HepG2 (cell line): Measurements from ENCODE around the gene TMEM222. TPM values are rescaled to one million over a fixed set of nuclear protein-coding genes. Genes with fewer than 3 reads are reported as not detected.

ENCODE experiments used
- ATM ChIP-seq: fragments of 450-650 bp; IDR thresholded peaks from 2 replicates; pipeline ENCODE4 v1.7.1; 2017; ENCODE audit warnings: mild to moderate bottlenecking, borderline replicate concordance
- GLI4 ChIP-seq: sonication (generic); formaldehyde crosslinking; IDR thresholded peaks from 2 replicates; pipeline ENCODE4 v1.5.1; 2020; ENCODE audit warnings: missing genetic modification reagents, mild to moderate bottlenecking, moderate library complexity, borderline replicate concordance
- IRF1 ChIP-seq: sonication (generic); formaldehyde crosslinking; IDR thresholded peaks from 2 replicates; pipeline ENCODE4 v1.4.0; 2020; ENCODE audit warnings: low read depth, mild to moderate bottlenecking, missing genetic modification reagents
- LCORL ChIP-seq, 2 experiments: fragments of 450-650 bp in 1 of 2; sonication (generic) in 1 of 2; formaldehyde crosslinking in 1 of 2; IDR thresholded peaks; 2 replicates each; pipeline versions ENCODE4 v1.5.0 to v1.6.1; 2017 to 2020; ENCODE audit warnings: antibody characterized with exemption in 1 of 2, missing genetic modification reagents in 1 of 2
- NFIB ChIP-seq: sonication (generic); formaldehyde crosslinking; IDR thresholded peaks from 2 replicates; pipeline ENCODE4 v1.9.0; 2021; ENCODE audit warnings: missing genetic modification reagents, mild to moderate bottlenecking, borderline replicate concordance
- NR2F2 ChIP-seq: IDR thresholded peaks from 2 replicates; pipeline ENCODE4 v1.6.1; 2012; ENCODE audit warnings: low read depth, inconsistent platforms, borderline replicate concordance
- PHF20 ChIP-seq: sonication (generic); formaldehyde crosslinking; IDR thresholded peaks from 2 replicates; pipeline ENCODE4 v1.5.0; 2020; ENCODE audit warnings: mild to moderate bottlenecking, missing genetic modification reagents
- PRMT3 ChIP-seq: sonication (generic); formaldehyde crosslinking; IDR thresholded peaks from 2 replicates; pipeline ENCODE4 v1.8.1; 2022; ENCODE audit warnings: low read depth, mild to moderate bottlenecking, moderate library complexity, missing genetic modification reagents, borderline replicate concordance
- RCOR2 ChIP-seq: IDR thresholded peaks from 2 replicates; pipeline ENCODE4 v1.6.1; 2016; ENCODE audit warnings: missing biosample characterization, missing genetic modification reagents
- SIN3B ChIP-seq: fragments of 150-350 bp; IDR thresholded peaks from 2 replicates; pipeline ENCODE4 v1.6.1; 2014; ENCODE audit warnings: low read length
- SMAD9 ChIP-seq: sonication (generic); formaldehyde crosslinking; IDR thresholded peaks from 2 replicates; pipeline ENCODE4 v1.5.1; 2020; ENCODE audit warnings: mild to moderate bottlenecking, missing genetic modification reagents
- TSC22D2 ChIP-seq: sonication (generic); formaldehyde crosslinking; IDR thresholded peaks from 2 replicates; pipeline ENCODE4 v1.5.1; 2020; ENCODE audit warnings: missing genetic modification reagents, mild to moderate bottlenecking, borderline replicate concordance
- ZEB1 ChIP-seq: IDR thresholded peaks from 2 replicates; pipeline ENCODE4 v1.6.1; 2012; ENCODE audit warnings: mild to moderate bottlenecking, low read depth, inconsistent platforms; ENCODE audit not compliant: insufficient replicate concordance
- ZNF281 ChIP-seq: sonication (generic); formaldehyde crosslinking; IDR thresholded peaks from 2 replicates; pipeline ENCODE4 v1.4.0; 2020; ENCODE audit warnings: missing genetic modification reagents, borderline replicate concordance
- polyA plus RNA-seq, 8 experiments: library from polyadenylated mRNA; depleted of rRNA in 3 of 8; stranded (reverse) in 7 of 8; unstranded in 1 of 8; fragments of >200 nt; fragmentation: Illumina TruSeq in 4 of 8; extraction: Trizol in 4 of 8; gene quantifications; 2 replicates each; pipeline versions ENCODE4 v1.2.1 to v1.2.3, GENCODE V29; 2011 to 2016; ENCODE audit warnings: low read depth in 4 of 8, missing spikeins in 1 of 8, mixed read lengths in 1 of 8; ENCODE audit not compliant: insufficient read depth in 1 of 8
- total RNA-seq, 5 experiments: library from RNA; depleted of rRNA; stranded (reverse); fragments of >200 nt; fragmentation: Illumina TruSeq; extraction: Trizol; gene quantifications; 2 replicates each; pipeline ENCODE4 v1.2.3, GENCODE V29; 2016; ENCODE audit warnings: low read depth in 1 of 5
- TF ChIP-seq, protein P1 (sequence below): sonication (generic); formaldehyde crosslinking; IDR thresholded peaks from 2 replicates; pipeline ENCODE4 v1.5.0; 2020; ENCODE audit warnings: mild to moderate bottlenecking, missing genetic modification reagents, moderate library complexity
- TF ChIP-seq, protein P2 (sequence below): sonication (generic); formaldehyde crosslinking; IDR thresholded peaks from 2 replicates; pipeline ENCODE4 v1.4.0; 2020; ENCODE audit warnings: missing genetic modification reagents, low read depth, mild to moderate bottlenecking, borderline replicate concordance
- TF ChIP-seq, protein P3 (sequence below): sonication (generic); formaldehyde crosslinking; IDR thresholded peaks from 2 replicates; pipeline ENCODE4 v1.4.0; 2020; ENCODE audit warnings: missing genetic modification reagents
- TF ChIP-seq, protein P4 (sequence below): sonication (generic); formaldehyde crosslinking; IDR thresholded peaks from 2 replicates; pipeline ENCODE4 v1.5.1; 2020; ENCODE audit warnings: mild to moderate bottlenecking, moderate library complexity, missing genetic modification reagents

The TMEM222 gene
- total and polyA plus RNA-seq, 2 of the 13 experiments (the other 11 are each of a cell fraction or from before 2014, with no cell fraction given) = 22.7 to 29.6 TPM

DNA sequence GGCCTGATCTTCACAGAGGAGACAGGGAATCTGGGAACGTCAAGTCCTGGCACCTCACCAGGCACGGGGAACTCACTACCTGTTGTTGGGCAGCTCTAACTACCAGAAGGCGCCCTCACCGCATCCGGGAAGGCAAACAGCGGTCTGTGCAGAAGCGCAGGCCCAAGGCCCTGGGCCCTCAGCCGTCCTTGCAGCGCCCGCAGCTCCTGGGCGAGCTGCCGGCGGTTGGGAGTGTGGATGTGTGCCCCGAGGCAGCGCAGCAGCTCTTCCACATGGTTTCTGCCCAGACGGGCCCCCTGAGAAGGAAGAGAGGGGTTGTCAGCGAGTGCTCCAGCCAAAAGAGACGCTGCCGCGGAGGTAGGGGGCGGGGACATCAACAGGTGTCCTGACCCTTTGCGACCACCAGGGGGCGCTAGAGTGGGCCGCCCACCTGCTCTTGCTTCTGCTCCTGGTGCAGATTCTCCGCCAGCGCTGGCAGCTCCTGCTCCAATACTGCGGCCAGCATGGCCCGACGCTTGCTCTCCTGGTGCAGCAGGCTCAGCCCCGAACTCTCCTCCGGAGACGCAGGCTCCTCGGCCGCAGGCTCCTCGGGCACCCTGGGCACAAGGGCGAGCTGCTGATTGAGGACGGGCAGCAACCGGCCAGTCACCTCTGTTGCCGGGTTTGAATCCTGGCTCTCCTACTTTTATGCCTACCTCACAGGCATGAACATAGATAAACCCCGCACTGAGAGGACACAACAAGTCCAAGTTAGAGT, 35.5 kb downstream of the TMEM222 start (continued):
- TF ChIP-seq GLI4 (no peak), IRF1 (CRISPR knock-in tag) (peak; percentile 61; the same call in 1 of the 2 replicates), PRMT3 (CRISPR knock-in tag) (no peak), LCORL (IDR thresholded peaks at IDR 0.05) (no peak), LCORL (CRISPR knock-in tag; IDR thresholded peaks at IDR 0.05) (0 out of 2 replicates have a peak, but pooled peaks have one; percentile 36), SMAD9 (no peak), NFIB (CRISPR knock-in tag) (no peak), TSC22D2 (CRISPR knock-in tag) (no peak), SIN3B (no peak), NR2F2 (no peak), ATM (no peak), RCOR2 (CRISPR knock-in tag) (no peak), PHF20 (CRISPR knock-in tag) (no peak), ZNF281 (CRISPR knock-in tag) (no peak), ZEB1 (no peak)
- TF ChIP-seq, protein P1, sequence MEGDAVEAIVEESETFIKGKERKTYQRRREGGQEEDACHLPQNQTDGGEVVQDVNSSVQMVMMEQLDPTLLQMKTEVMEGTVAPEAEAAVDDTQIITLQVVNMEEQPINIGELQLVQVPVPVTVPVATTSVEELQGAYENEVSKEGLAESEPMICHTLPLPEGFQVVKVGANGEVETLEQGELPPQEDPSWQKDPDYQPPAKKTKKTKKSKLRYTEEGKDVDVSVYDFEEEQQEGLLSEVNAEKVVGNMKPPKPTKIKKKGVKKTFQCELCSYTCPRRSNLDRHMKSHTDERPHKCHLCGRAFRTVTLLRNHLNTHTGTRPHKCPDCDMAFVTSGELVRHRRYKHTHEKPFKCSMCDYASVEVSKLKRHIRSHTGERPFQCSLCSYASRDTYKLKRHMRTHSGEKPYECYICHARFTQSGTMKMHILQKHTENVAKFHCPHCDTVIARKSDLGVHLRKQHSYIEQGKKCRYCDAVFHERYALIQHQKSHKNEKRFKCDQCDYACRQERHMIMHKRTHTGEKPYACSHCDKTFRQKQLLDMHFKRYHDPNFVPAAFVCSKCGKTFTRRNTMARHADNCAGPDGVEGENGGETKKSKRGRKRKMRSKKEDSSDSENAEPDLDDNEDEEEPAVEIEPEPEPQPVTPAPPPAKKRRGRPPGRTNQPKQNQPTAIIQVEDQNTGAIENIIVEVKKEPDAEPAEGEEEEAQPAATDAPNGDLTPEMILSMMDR (CRISPR knock-in tag) = peak; percentile 95
- TF ChIP-seq, protein P2, sequence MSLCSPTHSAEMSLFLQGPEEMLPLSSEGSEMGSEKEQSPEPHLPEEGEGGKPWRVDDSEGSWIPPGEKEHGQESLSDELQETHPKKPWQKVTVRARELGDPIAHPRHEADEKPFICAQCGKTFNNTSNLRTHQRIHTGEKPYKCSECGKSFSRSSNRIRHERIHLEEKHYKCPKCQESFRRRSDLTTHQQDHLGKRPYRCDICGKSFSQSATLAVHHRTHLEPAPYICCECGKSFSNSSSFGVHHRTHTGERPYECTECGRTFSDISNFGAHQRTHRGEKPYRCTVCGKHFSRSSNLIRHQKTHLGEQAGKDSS = peak; percentile 57; the same call in 1 of the 2 replicates
- TF ChIP-seq, protein P3, sequence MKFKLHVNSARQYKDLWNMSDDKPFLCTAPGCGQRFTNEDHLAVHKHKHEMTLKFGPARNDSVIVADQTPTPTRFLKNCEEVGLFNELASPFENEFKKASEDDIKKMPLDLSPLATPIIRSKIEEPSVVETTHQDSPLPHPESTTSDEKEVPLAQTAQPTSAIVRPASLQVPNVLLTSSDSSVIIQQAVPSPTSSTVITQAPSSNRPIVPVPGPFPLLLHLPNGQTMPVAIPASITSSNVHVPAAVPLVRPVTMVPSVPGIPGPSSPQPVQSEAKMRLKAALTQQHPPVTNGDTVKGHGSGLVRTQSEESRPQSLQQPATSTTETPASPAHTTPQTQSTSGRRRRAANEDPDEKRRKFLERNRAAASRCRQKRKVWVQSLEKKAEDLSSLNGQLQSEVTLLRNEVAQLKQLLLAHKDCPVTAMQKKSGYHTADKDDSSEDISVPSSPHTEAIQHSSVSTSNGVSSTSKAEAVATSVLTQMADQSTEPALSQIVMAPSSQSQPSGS = 0 out of 2 replicates have a peak, but pooled peaks have one; percentile 20
- TF ChIP-seq, protein P4, sequence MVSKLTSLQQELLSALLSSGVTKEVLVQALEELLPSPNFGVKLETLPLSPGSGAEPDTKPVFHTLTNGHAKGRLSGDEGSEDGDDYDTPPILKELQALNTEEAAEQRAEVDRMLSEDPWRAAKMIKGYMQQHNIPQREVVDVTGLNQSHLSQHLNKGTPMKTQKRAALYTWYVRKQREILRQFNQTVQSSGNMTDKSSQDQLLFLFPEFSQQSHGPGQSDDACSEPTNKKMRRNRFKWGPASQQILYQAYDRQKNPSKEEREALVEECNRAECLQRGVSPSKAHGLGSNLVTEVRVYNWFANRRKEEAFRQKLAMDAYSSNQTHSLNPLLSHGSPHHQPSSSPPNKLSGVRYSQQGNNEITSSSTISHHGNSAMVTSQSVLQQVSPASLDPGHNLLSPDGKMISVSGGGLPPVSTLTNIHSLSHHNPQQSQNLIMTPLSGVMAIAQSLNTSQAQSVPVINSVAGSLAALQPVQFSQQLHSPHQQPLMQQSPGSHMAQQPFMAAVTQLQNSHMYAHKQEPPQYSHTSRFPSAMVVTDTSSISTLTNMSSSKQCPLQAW (CRISPR knock-in tag) = 0 out of 2 replicates have a peak, but pooled peaks have one; percentile 37
